Uterus (tissue), 4 donors: Measurements from ENCODE around the gene USP22. TPM values are rescaled to one million over a fixed set of nuclear protein-coding genes. Genes with fewer than 3 reads are reported as not detected.

Source experiments
- DNase-seq, 2 donors: peaks; one replicate each; pipeline ENCODE4 v3.0.0-alpha.2; 2019 to 2020
- H3K27ac ChIP-seq, 2 donors: fragments of 200-600 bp; sonication (generic); 1 replicate in 1 of 2; 2 replicates in 1 of 2; pipeline ENCODE4 v1.5.1; 2016 to 2018
- H3K27me3 ChIP-seq, 2 donors: fragments of 200-600 bp; sonication (generic); one replicate each; pipeline ENCODE4 v1.5.1; 2018 to 2019; ENCODE audit warnings: control low read depth in 1 of 2
- H3K36me3 ChIP-seq, 2 donors: fragments of 200-600 bp; sonication (generic); one replicate each; pipeline ENCODE4 v1.5.1; 2019; ENCODE audit warnings: control low read depth in 1 of 2
- H3K4me1 ChIP-seq, 2 donors: fragments of 200-600 bp; sonication (generic); one replicate each; pipeline ENCODE4 v1.5.1; 2018 to 2019; ENCODE audit warnings: control low read depth in 1 of 2
- H3K4me3 ChIP-seq, 2 donors: fragments of 200-600 bp; sonication (generic); 1 replicate in 1 of 2; 2 replicates in 1 of 2; pipeline ENCODE4 v1.5.1; 2018 to 2019; ENCODE audit warnings: mild to moderate bottlenecking in 1 of 2
- H3K9me3 ChIP-seq, 2 donors: fragments of 200-600 bp; sonication (generic); one replicate each; pipeline ENCODE4 v1.5.1; 2019; ENCODE audit warnings: control low read depth in 1 of 2
- POLR2A ChIP-seq, 2 donors: fragments of 450-650 bp; IDR thresholded peaks; one replicate each; pipeline ENCODE4 v1.6.1; 2016; ENCODE audit warnings: antibody characterized with exemption in 2 of 2, mild to moderate bottlenecking in 1 of 2, moderate library complexity in 1 of 2
- intact Hi-C: fragments of 100-400 bp; cut with DNase I; formaldehyde crosslinking; loops from one replicate; pipeline ENCODE4 v1.15.1; 2023; ENCODE audit warnings: low total_unique reads
- total RNA-seq, 4 donors: library from RNA; depleted of rRNA in 3 of 4; stranded (reverse); fragments of >200 nt in 3 of 4; gene quantifications; one replicate each; pipeline versions ENCODE4 v1.1.0 to v1.2.4, GENCODE V29; 2014 to 2023
- TF ChIP-seq, protein P1 (sequence below), 4 experiments: fragments of 200-600 bp in 2 of 4; fragments of 450-650 bp in 2 of 4; sonication (generic) in 2 of 4; IDR thresholded peaks; one replicate each; pipeline ENCODE4 v1.5.1; 2016 to 2019; ENCODE audit warnings: antibody characterized with exemption in 4 of 4, mild to moderate bottlenecking in 2 of 4, moderate library complexity in 1 of 4
- donor health status: DM: yes; HTN: yes; CAD: no.

Gene USP22
- total RNA-seq, 4 donors from 2014 or later: 110 to 299 (median 189) TPM

DNA sequence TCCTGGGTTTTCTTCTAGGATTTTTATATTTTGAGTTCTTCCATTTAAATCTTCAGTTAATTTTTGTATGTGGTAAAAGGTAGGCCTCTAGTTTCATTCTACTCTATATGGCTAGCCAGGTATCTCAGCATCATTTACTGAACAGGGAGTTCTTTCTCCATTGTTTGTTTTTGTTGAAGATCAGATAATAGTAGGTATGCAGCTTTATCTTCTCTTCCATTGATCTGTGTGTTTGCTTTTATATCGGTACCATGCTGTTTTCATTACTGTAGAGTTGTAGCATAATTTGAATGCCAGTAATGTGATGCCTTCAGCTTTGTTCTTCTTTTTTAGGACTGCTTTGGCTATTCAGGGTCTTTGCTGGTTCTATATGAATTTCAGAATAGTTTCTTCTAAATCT is 77.3 kb downstream of the USP22 start:
- no peak for TF ChIP-seq POLR2A (IDR thresholded peaks at IDR 0.05)
- intact Hi-C loops: no loop called here
- no peak overlapping the region for H3K4me3 ChIP-seq

DNA sequence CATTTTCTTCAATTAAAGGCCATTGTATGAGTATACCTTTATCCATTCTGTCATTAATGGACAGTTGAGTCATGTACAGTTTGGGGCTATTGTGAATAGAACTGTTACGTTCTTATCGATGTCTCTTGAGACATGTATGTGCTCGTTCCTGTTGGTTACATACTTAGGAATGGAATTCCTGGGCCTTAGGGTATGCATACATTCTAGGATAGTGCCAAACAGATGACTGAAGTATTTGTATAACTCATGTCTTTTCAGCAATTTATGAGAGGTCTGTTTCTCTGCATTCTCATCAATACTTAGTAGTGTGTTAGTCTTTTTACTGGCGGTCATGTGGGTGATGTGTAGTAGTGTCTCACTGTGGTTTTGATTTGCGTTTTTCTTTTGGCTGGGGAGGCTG is 81.2 kb downstream of the USP22 start:
- Histone ChIP-seq H3K27me3 (no peaks in the 10 kb centered on the region), H3K4me3 (no peak overlapping the region), H3K4me1 (no peaks in the 10 kb centered on the region), H3K36me3 (no peaks in the 10 kb centered on the region), H3K27ac (no peak overlapping the region), H3K9me3 (no peaks in the 10 kb centered on the region)
- TF ChIP-seq, protein P1, sequence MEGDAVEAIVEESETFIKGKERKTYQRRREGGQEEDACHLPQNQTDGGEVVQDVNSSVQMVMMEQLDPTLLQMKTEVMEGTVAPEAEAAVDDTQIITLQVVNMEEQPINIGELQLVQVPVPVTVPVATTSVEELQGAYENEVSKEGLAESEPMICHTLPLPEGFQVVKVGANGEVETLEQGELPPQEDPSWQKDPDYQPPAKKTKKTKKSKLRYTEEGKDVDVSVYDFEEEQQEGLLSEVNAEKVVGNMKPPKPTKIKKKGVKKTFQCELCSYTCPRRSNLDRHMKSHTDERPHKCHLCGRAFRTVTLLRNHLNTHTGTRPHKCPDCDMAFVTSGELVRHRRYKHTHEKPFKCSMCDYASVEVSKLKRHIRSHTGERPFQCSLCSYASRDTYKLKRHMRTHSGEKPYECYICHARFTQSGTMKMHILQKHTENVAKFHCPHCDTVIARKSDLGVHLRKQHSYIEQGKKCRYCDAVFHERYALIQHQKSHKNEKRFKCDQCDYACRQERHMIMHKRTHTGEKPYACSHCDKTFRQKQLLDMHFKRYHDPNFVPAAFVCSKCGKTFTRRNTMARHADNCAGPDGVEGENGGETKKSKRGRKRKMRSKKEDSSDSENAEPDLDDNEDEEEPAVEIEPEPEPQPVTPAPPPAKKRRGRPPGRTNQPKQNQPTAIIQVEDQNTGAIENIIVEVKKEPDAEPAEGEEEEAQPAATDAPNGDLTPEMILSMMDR (IDR thresholded peaks at IDR 0.05): no peak
- TF ChIP-seq POLR2A (IDR thresholded peaks at IDR 0.05): no peak
- DNase-seq: no peak
- intact Hi-C loops: no loop called here

More for the DNA sequence above, 77.3 kb downstream of the USP22 start:
- no peak for DNase-seq
- Histone ChIP-seq H3K27me3 (no peaks in the 10 kb centered on the region), H3K9me3 (no peaks in the 10 kb centered on the region), H3K4me1 (no peaks in the 10 kb centered on the region), H3K27ac (no peak overlapping the region), H3K36me3 (no peaks in the 10 kb centered on the region)

DNA sequence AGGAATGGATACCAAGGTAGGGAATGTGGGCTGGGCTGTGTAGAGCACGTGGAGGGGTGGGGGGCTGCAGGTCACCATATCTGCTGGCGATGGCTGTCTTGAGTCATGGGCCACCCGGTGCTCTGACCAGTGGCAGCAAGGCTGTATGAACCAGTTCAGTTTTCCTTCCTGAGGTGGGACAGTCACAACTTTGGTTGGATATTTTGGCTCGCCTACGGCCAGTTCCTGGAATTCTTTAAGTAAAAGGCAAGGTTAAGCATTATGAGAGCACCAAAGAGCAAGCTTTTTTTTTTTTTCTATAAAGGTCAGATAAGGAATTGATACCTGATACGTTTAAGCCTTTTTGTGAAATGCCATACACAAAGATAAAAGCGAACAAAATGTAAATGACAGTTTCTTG is 81.9 kb downstream of the USP22 start:
- H3K9me3 ChIP-seq: no peaks in the 10 kb centered on the region
- TF ChIP-seq, protein P1 (IDR thresholded peaks at IDR 0.05): no peak
- TF ChIP-seq POLR2A (IDR thresholded peaks at IDR 0.05): no peak
- no peaks in the 10 kb centered on the region for H3K4me1 ChIP-seq
- intact Hi-C loops: no loop called here
- H3K27ac ChIP-seq: no peak overlapping the region
- no peaks in the 10 kb centered on the region for H3K27me3 ChIP-seq
- H3K36me3 ChIP-seq: no peaks in the 10 kb centered on the region
- no peak overlapping the region for H3K4me3 ChIP-seq
- no peak for DNase-seq

DNA sequence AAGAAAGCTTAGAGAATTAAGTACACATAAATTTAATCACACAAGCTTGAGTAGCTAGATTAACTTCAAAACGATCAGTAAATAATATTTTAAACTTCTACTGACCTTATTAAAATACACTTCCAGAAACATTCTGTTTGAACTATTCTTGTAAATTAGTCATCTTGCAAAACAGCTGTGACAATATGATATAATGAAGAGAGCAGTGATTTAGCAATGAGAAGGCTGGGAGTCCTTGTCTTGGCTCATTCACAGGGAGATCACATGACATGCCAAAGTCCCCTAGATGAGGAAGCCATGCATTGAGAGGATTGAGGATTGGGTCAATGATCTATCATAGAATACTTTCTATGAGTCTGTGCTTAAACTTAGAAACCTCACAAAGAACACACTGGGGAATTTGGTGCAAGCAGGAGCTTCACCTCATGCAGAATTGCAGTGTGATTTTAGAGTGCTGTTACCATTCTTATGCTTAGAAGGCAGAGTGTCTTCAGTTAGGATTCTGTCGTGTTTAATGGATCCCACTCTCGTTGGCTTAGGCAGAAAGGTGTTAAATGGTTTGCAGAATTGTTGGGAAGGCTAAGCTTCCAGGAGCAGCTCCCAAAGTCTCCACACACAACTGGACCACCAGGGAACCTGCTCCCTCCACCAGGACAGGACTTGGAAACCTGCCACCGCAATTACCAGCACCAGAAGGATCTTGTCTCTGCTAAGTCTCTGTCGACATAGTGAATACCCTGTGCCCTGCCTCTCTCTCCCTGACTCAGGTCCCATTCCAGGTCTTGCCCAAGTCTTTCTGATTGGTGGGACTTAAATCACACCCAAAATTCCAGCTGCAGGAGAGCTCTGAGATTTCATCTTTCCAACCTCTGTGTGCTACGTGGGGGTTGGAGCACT is 87.1 kb downstream of the USP22 start:
- TF ChIP-seq, protein P1 (IDR thresholded peaks at IDR 0.05): no peak
- no peak for TF ChIP-seq POLR2A (IDR thresholded peaks at IDR 0.05)
- Histone ChIP-seq H3K36me3 (no peaks in the 10 kb centered on the region), H3K27me3 (no peaks in the 10 kb centered on the region), H3K9me3 (no peaks in the 10 kb centered on the region), H3K4me3 (no peak overlapping the region), H3K4me1 (no peaks in the 10 kb centered on the region), H3K27ac (peak overlapping the region; percentile 49 to 57)
- intact Hi-C loops: no loop called here
- DNase-seq: peak; percentile 48 to 57

DNA sequence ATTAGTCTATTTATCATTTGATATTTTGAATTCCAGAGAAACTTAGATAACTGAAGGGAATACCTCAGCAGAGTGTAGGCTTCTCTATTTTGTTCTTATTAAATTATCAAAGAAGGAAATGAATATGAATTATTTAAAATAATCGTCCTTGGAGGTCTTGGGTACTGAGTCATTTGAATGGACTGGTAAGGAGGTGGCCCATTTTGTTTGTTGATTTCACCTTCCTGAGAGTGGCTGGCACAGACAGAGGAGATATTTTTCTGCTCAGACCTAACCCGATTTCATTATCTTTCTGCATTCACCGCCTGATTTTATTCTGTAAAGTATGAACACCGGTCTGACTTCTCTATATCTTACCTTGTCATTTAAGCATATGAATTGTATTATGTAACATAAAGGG is 88.0 kb downstream of the USP22 start:
- H3K27ac ChIP-seq: peak overlapping the region; percentile 49 to 57
- intact Hi-C loops: no loop called here
- DNase-seq: no peak
- TF ChIP-seq POLR2A (IDR thresholded peaks at IDR 0.05): no peak
- no peak overlapping the region for H3K4me3 ChIP-seq
- no peaks in the 10 kb centered on the region for H3K4me1 ChIP-seq
- no peaks in the 10 kb centered on the region for H3K9me3 ChIP-seq
- H3K36me3 ChIP-seq: no peaks in the 10 kb centered on the region
- no peaks in the 10 kb centered on the region for H3K27me3 ChIP-seq

DNA sequence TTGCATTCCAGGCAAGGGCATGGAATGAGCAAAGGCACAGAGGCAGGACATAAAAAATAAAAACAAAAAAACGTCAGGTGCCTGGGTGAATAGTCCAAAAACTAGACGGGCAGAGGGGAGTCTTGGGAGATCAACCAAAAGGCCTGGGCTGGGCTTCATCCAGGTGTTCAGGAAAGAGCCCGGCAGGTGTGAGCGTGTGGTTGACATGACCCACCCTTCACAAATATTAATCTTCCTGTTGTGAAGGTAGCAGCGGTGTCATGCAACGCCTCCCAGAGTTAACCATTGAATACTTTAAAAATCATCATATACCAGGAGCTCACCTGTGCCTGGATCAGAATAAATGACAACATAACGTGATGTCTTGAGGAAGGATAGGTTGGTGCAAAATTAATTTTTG is 90.6 kb downstream of the USP22 start:
- Histone ChIP-seq H3K36me3 (no peaks in the 10 kb centered on the region), H3K4me3 (no peak overlapping the region), H3K4me1 (no peaks in the 10 kb centered on the region), H3K27me3 (no peaks in the 10 kb centered on the region), H3K9me3 (no peaks in the 10 kb centered on the region), H3K27ac (no peak overlapping the region)
- TF ChIP-seq, protein P1 (IDR thresholded peaks at IDR 0.05): no peak
- no peak for TF ChIP-seq POLR2A (IDR thresholded peaks at IDR 0.05)
- intact Hi-C loops: no loop called here
- no peak for DNase-seq
